HL-60 (cell line): Measurements from ENCODE around the gene PDGFD.

Experiments
- DNase-seq, 2 experiments: peaks; one replicate each; pipeline ENCODE4 v3.0.0-alpha.2; 2010 to 2020; ENCODE audit warnings: low read depth in 1 of 2, low spot score in 1 of 2
- H3K27ac ChIP-seq: fragments of 250-450 bp; sonication (Bioruptor Pico); replicated peaks from 2 replicates; pipeline ENCODE4 v1.5.1; 2020; ENCODE audit warnings: mild to moderate bottlenecking, moderate library complexity
- H3K27me3 ChIP-seq: fragments of 250-450 bp; sonication (Bioruptor Pico); 2 replicates; pipeline ENCODE4 v1.5.1; 2021; ENCODE audit warnings: mild to moderate bottlenecking, moderate library complexity; ENCODE audit not compliant: insufficient read depth, poor library complexity, severe bottlenecking
- H3K4me3 ChIP-seq: replicated peaks from 2 replicates; pipeline ENCODE4 v1.5.1; 2011; ENCODE audit warnings: mild to moderate bottlenecking, control low read depth, low read length; ENCODE audit not compliant: insufficient read depth
- GABPA ChIP-seq: IDR thresholded peaks from 2 replicates; pipeline ENCODE4 v1.6.1; 2012; ENCODE audit warnings: low read depth
- POLR2AphosphoS5 ChIP-seq: IDR thresholded peaks from 2 replicates; pipeline ENCODE4 v1.6.1; 2012; ENCODE audit warnings: low read depth
- SPI1 ChIP-seq: IDR thresholded peaks from 2 replicates; pipeline ENCODE4 v1.6.1; 2012; ENCODE audit warnings: low read depth, mild to moderate bottlenecking, borderline replicate concordance
- TF ChIP-seq, protein P1 (sequence below): IDR thresholded peaks from 2 replicates; pipeline ENCODE4 v1.6.1; 2012; ENCODE audit warnings: low read depth; ENCODE audit not compliant: insufficient replicate concordance
- TF ChIP-seq, protein P2 (sequence below): IDR thresholded peaks from one replicate; pipeline ENCODE4 v1.5.1; 2011; ENCODE audit warnings: low read length, control low read depth, inconsistent platforms; ENCODE audit not compliant: insufficient read depth

PDGFD gene

DNA sequence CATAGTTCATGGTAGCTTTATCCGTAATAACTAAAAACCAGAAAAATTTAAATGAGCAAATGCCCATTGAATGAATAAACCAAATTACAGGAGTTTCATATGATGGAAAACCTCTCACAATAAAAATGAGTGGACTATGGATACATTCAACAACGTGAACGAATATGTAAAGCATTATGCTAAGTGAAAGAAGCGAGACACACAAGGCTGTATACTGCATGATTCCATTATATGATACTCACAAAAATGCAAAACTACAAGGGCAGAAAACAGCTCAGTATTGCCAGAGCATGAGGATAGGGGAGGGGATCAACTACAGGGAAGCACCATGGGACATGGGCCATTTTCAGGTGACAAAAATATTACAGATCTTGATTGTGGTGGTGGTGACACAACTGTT lies 105.3 kb downstream of the PDGFD start:
- Histone ChIP-seq H3K27me3 (no peaks in the 10 kb centered on the region), H3K4me3 (no peak overlapping the region), H3K27ac (no peak overlapping the region)
- no peak for DNase-seq
- no peak for TF ChIP-seq POLR2AphosphoS5
- TF ChIP-seq SPI1: no peak
- TF ChIP-seq, protein P1, sequence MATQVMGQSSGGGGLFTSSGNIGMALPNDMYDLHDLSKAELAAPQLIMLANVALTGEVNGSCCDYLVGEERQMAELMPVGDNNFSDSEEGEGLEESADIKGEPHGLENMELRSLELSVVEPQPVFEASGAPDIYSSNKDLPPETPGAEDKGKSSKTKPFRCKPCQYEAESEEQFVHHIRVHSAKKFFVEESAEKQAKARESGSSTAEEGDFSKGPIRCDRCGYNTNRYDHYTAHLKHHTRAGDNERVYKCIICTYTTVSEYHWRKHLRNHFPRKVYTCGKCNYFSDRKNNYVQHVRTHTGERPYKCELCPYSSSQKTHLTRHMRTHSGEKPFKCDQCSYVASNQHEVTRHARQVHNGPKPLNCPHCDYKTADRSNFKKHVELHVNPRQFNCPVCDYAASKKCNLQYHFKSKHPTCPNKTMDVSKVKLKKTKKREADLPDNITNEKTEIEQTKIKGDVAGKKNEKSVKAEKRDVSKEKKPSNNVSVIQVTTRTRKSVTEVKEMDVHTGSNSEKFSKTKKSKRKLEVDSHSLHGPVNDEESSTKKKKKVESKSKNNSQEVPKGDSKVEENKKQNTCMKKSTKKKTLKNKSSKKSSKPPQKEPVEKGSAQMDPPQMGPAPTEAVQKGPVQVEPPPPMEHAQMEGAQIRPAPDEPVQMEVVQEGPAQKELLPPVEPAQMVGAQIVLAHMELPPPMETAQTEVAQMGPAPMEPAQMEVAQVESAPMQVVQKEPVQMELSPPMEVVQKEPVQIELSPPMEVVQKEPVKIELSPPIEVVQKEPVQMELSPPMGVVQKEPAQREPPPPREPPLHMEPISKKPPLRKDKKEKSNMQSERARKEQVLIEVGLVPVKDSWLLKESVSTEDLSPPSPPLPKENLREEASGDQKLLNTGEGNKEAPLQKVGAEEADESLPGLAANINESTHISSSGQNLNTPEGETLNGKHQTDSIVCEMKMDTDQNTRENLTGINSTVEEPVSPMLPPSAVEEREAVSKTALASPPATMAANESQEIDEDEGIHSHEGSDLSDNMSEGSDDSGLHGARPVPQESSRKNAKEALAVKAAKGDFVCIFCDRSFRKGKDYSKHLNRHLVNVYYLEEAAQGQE: no peak
- no peak for TF ChIP-seq GABPA

DNA sequence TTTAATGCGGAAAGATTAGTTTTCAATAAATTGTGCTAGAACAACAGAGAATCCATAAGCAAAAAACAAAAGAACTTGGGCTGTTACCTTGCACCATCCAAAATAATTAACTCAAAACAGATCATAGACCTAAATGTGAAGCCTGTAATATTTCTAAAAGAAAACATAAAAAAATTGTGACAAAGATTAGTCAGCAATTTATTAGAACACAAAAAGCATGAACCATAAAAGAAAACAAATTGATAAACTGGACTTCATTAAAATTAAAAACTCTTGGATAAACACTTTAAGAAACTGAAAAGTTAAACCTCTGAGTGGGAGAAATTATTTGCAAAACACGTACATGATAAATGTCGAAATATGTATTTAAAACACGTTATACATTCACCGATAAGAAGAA lies 106.0 kb downstream of the PDGFD start:
- Histone ChIP-seq H3K27me3 (no peaks in the 10 kb centered on the region), H3K4me3 (no peak overlapping the region), H3K27ac (no peak overlapping the region)
- no peak for DNase-seq
- TF ChIP-seq, protein P1: no peak
- TF ChIP-seq POLR2AphosphoS5 (no peak), SPI1 (no peak), GABPA (no peak)
- TF ChIP-seq, protein P2, sequence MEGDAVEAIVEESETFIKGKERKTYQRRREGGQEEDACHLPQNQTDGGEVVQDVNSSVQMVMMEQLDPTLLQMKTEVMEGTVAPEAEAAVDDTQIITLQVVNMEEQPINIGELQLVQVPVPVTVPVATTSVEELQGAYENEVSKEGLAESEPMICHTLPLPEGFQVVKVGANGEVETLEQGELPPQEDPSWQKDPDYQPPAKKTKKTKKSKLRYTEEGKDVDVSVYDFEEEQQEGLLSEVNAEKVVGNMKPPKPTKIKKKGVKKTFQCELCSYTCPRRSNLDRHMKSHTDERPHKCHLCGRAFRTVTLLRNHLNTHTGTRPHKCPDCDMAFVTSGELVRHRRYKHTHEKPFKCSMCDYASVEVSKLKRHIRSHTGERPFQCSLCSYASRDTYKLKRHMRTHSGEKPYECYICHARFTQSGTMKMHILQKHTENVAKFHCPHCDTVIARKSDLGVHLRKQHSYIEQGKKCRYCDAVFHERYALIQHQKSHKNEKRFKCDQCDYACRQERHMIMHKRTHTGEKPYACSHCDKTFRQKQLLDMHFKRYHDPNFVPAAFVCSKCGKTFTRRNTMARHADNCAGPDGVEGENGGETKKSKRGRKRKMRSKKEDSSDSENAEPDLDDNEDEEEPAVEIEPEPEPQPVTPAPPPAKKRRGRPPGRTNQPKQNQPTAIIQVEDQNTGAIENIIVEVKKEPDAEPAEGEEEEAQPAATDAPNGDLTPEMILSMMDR: no peak

DNA sequence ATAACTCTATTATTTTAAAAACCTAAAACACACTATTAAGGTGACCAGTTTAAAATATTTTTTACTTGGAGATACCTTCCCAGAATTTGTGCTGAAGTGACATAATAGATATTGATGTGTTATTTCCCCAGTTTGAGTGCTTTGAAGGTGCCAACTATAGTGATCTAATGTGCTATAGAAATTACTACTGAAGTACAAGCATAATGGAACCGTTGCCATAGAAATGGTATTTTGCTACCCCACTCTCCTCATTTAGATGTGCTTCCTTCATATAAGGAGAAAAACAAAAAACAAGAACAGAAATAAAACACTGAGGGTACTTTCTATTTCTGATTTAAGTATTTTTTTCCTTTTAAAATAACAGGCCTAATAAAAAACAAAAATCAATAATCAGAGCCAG lies 108.4 kb downstream of the PDGFD start:
- DNase-seq: no peak

More for the DNA sequence above, 108.4 kb downstream of the PDGFD start:
- no peak overlapping the region for H3K4me3 ChIP-seq
- TF ChIP-seq, protein P2: no peak
- TF ChIP-seq, protein P1: no peak
- TF ChIP-seq SPI1 (no peak), POLR2AphosphoS5 (no peak), GABPA (no peak)
- H3K27ac ChIP-seq: no peak overlapping the region
- no peaks in the 10 kb centered on the region for H3K27me3 ChIP-seq
